HG02943 (cell line): Measurements from ENCODE around the gene FN1.

ENCODE experiments used
- ATAC-seq: cut with Tn5 transposase; IDR thresholded peaks from one replicate; pipeline ENCODE4 v1.9.1; 2021; ENCODE audit warnings: mild to moderate bottlenecking, low read depth, moderate library complexity; ENCODE audit not compliant: unreplicated experiment

FN1 gene

DNA sequence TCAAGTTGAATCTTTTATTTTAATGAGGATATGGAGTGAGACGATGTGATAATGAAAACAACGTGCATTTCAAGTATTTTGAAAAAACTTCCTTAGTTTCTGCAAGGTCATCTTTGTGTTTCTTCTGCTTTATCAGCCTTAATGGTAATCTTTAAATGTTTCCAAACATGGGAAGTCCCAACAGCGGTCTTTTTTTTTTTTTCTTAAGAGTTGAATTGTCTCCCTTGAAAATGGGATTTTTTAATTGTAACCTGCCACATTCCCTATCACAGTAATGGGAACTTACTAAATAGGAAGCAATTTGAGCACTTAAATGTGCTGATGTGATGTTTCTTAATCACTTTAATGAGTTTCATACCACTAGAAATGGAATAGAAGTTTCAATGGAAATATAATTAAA, 78.2 kb downstream of the FN1 start:
- ATAC-seq = no peak

GRCh38 chr2:215356948-215357461, 78.9 kb downstream of the FN1 start:
- no peak for ATAC-seq

DNA sequence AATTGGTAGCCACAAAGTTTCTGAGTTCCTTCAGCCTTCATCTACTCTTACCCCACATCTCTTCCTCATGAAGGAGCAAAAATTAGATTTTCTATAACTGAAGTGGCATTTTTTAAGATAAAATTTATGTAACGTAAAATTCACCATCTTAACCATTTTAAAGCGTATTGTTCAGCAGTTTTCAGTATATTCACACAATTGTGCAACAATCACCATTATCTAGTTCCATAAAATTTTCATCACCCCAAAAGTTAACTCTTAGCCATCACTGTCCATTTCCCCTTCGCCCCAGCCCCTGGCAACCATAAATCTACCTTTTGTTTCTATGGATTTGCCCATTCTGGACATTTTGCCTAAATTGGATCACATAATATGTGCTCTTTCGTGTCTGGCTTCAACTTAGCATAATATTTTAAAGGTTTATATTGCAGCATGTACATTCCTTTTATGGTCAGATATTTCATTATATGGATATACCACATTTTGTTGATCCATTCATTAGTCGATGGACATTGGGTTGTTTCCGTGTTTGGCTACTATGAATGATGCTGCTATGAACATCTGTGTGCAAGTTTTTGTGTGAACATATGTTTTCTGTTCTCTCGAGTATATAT, 79.4 kb downstream of the FN1 start:
- ATAC-seq = no peak

- ATAC-seq = no peak
Observed at GRCh38 chr2:215355801-215356200, 80.1 kb downstream of the FN1 start.

DNA sequence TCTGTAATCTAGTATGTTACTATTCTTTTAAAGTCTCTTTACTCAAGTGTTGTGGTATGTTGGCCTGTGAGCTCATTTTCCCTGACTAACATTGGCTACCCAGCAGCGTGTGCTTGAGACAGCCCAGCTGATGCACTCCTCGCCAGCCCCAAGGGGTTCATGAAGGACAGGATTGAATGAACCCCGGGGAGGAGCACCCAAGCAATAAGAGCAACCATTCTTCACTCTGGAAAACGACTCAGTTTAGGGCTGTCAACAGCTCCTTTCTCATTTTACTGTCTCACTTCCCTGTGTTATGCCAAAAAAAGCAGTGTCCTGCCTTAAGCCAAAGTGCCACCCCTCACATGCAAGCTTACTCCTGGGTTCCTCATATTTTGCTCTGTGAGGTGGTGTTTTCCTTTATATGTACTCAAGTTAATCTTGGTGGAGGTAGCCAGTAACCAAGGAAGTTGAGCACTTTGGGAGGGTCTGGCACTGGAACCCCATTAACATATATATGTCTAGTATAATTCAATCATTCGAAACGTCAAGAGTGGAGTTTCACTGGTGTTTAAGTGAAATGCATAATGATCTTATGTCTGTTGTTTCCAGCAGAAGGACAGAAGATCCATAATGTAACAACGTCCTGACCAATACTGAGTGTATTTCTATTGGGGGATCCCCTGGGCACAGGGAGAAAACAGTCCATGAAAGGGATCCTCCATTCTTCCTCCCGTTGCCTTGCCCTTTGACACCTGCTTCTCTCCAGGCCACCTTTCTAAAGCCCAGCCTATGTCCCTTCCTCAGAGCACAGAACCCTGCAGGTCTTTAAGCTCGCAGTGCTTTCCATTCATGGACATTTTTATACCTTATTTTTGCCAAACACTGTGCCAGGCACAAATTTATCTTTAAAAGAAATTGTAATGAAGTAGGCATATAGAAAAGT, 80.8 kb downstream of the FN1 start:
- ATAC-seq = no peak

- no peak for ATAC-seq
Observed at GRCh38 chr2:215352602-215353001, 83.3 kb downstream of the FN1 start.

DNA sequence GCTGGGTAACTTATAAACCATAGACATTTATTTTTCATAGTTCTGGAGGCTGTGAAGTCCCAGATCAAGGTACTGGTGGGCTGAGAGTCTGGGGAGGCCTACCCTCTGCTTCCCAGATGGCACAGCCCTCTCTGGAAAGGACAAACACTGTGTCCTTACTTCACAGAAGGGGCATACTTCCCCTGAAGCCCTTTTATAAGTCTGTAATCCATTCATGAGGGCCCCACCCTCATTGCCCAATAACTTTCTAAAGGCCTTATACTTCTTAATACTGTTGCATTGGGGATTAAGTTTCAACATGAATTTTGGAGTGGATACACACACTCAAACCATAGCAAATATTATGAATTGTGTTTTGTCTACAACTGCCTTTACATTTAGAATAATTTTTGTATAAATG, 88.0 kb downstream of the FN1 start:
- ATAC-seq = no peak

DNA sequence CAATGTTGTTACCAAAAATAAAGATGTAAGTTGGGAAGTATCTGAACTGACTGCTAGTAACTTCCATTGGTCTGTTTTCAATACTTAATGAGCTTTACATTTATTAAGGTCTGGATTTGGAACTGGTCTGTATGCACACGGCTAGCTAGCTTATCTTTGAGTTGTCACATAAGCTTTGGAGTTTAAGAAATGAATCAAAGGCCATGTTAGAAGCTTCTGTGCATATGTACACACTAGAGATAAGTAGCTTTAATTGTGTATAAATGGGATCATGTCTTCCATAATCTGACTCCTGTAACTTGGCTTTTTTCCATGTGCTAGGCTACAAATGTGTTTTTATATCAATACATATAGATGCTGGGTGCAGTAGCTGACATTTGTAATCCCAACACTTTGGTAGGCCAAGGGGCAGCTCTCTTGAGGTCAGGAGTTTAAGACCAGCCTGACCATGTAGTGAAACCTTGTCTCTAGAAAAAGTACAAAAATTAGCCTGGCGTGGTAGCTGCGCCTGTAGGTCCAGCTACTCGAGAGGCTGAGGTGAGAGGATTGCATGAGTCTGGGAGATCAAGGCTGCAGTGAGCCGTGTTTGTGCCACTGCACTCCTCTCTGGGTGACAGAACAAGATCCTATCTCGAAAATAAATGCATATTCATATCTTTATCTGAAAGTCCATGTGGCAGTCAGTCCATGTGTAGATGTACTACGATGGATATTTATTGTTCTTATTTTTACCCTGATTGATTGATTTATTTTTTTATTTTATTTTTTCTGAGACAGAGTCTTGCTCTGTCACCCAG, 96.8 kb downstream of the FN1 start:
- ATAC-seq = no peak

DNA sequence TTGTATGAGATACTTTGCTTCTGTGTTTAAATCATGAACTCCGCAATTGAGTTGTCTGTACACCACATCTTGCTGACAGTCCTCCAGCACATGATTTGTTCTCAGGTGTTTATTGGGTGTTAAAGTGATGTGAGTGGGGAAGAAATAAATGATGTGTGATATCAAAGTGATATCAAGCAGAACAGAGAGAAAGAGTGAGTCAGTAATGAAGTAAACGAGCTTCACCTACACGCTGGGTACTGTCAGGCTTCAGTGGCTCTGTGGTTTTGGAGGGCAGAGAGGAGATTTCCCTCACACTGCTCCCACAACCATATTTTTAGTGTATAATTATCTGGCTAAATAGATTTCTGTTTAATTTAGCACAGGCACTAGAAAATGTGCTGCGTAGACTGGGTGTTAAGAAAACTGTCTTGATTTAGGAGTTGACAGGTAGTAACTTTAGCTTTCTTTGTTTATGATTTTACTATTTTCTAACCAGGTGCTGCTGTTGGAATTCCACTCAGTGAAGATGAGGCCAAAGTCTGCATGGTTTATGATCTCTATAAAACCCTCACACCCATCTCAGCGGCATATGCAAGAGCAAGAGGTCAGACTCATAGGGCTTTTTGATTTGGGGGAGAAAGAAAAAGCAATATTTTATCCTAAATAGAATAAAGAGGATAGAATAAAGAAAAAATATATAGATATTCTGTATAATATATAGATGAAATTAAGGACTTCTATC, 102.8 kb downstream of the FN1 start:
- no peak for ATAC-seq

DNA sequence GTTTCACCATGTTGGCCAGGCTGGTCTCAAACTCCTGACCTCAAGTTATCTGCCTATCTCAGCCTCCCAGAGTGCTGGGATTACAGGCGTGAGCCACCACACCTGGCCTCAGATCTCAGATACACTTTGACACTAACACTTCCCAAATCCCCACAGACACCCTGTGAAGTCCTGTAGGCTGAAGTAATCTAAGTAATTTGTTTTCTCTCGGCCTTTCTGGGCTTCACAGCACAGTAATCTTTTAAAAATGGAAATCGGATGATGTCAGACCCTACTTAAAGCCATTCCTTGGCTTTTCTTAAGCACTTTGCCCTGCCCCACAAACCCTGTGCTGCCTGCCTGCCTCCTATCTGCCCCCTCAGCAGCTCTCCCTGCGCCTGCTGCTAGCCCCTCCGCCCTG, 107.8 kb downstream of the FN1 start:
- ATAC-seq = no peak

GRCh38 chr2:215324811-215325210, 111.1 kb downstream of the FN1 start:
- no peak for ATAC-seq

GRCh38 chr2:215320679-215321078, 115.2 kb downstream of the FN1 start:
- ATAC-seq = no peak

DNA sequence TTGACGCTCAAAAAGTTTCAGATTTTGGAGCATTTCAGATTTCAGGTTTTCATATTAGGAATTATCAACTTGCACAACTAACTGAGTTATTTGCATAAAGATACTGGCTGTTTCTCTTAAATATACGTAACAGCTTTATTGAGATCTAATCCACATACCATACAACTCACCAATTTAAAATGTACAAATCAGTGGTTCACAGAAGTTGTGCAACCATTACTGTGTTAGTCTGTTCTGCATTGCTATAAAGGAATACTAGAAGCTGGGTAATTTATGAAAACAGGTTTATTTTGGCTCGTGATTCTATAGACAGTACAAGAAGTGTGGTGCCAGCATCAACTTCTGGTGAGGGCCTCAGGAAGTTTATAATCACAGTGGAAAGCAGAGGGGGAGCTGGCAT, 115.8 kb downstream of the FN1 start:
- ATAC-seq = no peak

GRCh38 chr2:215319500-215319899, 116.4 kb downstream of the FN1 start:
- no peak for ATAC-seq

- no peak for ATAC-seq
Observed at GRCh38 chr2:215316336-215316735, 119.5 kb downstream of the FN1 start.

DNA sequence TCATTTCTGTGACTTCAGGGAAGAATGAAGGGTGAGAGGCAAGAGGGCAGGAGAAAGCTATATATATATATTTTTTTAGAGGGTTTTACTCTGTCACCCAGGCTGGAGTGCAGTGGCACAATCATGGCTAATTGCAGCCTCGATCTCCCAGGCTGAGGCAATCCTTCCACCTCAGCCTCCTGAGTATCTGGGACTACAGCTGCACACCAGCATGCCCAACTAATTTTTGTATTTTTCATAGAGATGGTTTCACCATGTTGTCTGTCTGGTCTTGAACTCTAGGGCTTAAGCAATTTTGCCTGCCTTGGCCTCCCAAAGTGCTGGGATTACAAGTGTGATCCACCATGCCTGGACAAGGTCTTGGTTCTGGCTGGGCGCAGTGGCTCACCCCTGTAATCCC, 120.6 kb downstream of the FN1 start:
- no peak for ATAC-seq

- no peak for ATAC-seq
Observed at GRCh38 chr2:215314896-215315295, 121.0 kb downstream of the FN1 start.

GRCh38 chr2:215313255-215313613, 122.6 kb downstream of the FN1 start:
- ATAC-seq = no peak

GRCh38 chr2:215311625-215312396, 124.1 kb downstream of the FN1 start, which contains the start of gene ATIC:
Gene ATIC, plus strand, starts transcription at chr2:215312059. Its CDS starts 84 bp downstream, at chr2:215312143.
- peak; percentile 100 for ATAC-seq

DNA sequence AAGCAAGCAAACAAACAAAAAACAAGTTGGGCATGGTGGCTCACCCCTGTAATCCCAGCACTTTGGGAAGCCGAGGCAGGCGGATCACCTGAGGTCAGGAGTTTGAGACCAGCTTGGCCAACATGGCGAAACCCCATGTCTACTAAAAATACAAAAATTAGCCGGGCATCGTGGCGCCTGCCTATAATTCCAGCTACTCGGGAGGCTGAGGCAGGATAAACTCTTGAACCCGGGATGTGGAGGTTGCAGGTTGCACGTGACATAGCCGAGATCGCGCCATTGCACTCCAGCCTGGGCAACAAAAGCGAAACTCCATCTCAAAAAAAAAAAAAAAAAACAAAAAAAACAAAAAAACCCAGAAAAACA, 124.6 kb downstream of the FN1 start:
- peak; percentile 26 for ATAC-seq
